HuH-7 (cell line): Measurements from ENCODE around the gene BLM.

ENCODE experiments used
- DNase-seq: peaks from one replicate; pipeline ENCODE4 v3.0.0; 2011; ENCODE audit warnings: low spot score

BLM gene

GRCh38 chr15:90790561-90790960 is 73.4 kb downstream of the BLM start:
- no peak for DNase-seq

- no peak for DNase-seq
Measured at GRCh38 chr15:90794538-90794937, 77.4 kb downstream of the BLM start.

GRCh38 chr15:90799639-90800170 is 82.6 kb downstream of the BLM start:
- no peak for DNase-seq

GRCh38 chr15:90801803-90802202 is 84.7 kb downstream of the BLM start:
- no peak for DNase-seq

GRCh38 chr15:90807074-90807785 is 90.1 kb downstream of the BLM start:
- DNase-seq = no peak

- DNase-seq = no peak
Measured at GRCh38 chr15:90807786-90808086, 90.6 kb downstream of the BLM start.

- no peak for DNase-seq
Measured at GRCh38 chr15:90808517-90809235, 91.5 kb downstream of the BLM start.

- DNase-seq = no peak
Measured at GRCh38 chr15:90809536-90809935, 92.4 kb downstream of the BLM start.

- DNase-seq = no peak
Measured at GRCh38 chr15:90810354-90810753, 93.2 kb downstream of the BLM start.

- no peak for DNase-seq
Measured at GRCh38 chr15:90812171-90812957, 95.2 kb downstream of the BLM start.

GRCh38 chr15:90812958-90813265 is 95.8 kb downstream of the BLM start:
- DNase-seq = no peak

- no peak for DNase-seq
Measured at GRCh38 chr15:90813796-90814190, 96.6 kb downstream of the BLM start.

- no peak for DNase-seq
Measured at GRCh38 chr15:90814191-90814821, 97.2 kb downstream of the BLM start.

- DNase-seq = no peak
Measured at GRCh38 chr15:90816401-90817116, 99.4 kb downstream of the BLM start.

GRCh38 chr15:90817117-90818057 is 100.2 kb downstream of the BLM start:
- no peak for DNase-seq

GRCh38 chr15:90818251-90819210 is 101.4 kb downstream of the BLM start:
- DNase-seq = no peak

- no peak for DNase-seq
Measured at GRCh38 chr15:90819390-90819789, 102.2 kb downstream of the BLM start.

GRCh38 chr15:90819850-90820249 is 102.7 kb downstream of the BLM start:
- DNase-seq = no peak

- no peak for DNase-seq
Measured at GRCh38 chr15:90820481-90820880, 103.3 kb downstream of the BLM start.
